ENCODE data around the gene PREX1.

GRCh38 chr20:48669946-48670605, 157.7 kb downstream of the PREX1 start:
- TF ChIP-seq RAD21 (IDR thresholded peaks at IDR 0.05; ENCODE audit: low read length) = no peak
- no peak for TF ChIP-seq POLR2AphosphoS5 (IDR thresholded peaks at IDR 0.05; ENCODE audit: low read depth, low read length)
- TF ChIP-seq TAF1 (IDR thresholded peaks at IDR 0.05; ENCODE audit: borderline replicate concordance, low read depth, low read length) = no peak
- no peak for TF ChIP-seq MXI1 (IDR thresholded peaks at IDR 0.05; ENCODE audit: low read depth, low read length)
- no peak for TF ChIP-seq REST (IDR thresholded peaks at IDR 0.05; ENCODE audit: low read depth, low read length)
